Cardiac muscle cell (in vitro differentiated cells and primary cell): Measurements from ENCODE around the gene IGF2BP2. TPM values are rescaled to one million over a fixed set of nuclear protein-coding genes. Genes with fewer than 3 reads are reported as not detected.

Source experiments
- DNase-seq, 2 donors: peaks; one replicate each; pipeline versions ENCODE4 v3.0.0 to v3.0.0-alpha.2; 2010 to 2017; ENCODE audit warnings: low read depth in 1 of 2, low spot score in 1 of 2
- H3K27ac ChIP-seq: fragments of 200-600 bp; sonication (generic); 2 replicates; pipeline ENCODE4 v1.5.1; 2016
- H3K27me3 ChIP-seq: fragments of 200-600 bp; sonication (generic); 2 replicates; pipeline ENCODE4 v1.6.0; 2016; ENCODE audit warnings: control low read depth
- H3K36me3 ChIP-seq: fragments of 200-600 bp; sonication (generic); 2 replicates; pipeline ENCODE4 v1.5.1; 2016; ENCODE audit warnings: control low read depth
- H3K4me1 ChIP-seq: fragments of 200-600 bp; sonication (generic); 2 replicates; pipeline ENCODE4 v1.8.1; 2017; ENCODE audit warnings: low read depth, mild to moderate bottlenecking, mixed run types
- H3K4me3 ChIP-seq: fragments of 200-600 bp; sonication (generic); 2 replicates; pipeline ENCODE4 v1.5.1; 2016; ENCODE audit warnings: mild to moderate bottlenecking
- H3K9me3 ChIP-seq: fragments of 200-600 bp; sonication (generic); 2 replicates; pipeline ENCODE4 v1.5.1; 2017; ENCODE audit warnings: low read depth, mild to moderate bottlenecking, control low read depth
- polyA plus RNA-seq: library from polyadenylated mRNA; unstranded; fragments of >200 nt; fragmentation: Nextera tagmentation; extraction: Ambion mirVana; gene quantifications from 2 replicates; pipeline ENCODE4 v1.2.1, GENCODE V29; 2016
- total RNA-seq: library from RNA; depleted of rRNA; stranded (reverse); fragments of >200 nt; gene quantifications from 2 replicates; pipeline ENCODE4 v1.2.3, GENCODE V29; 2016
- TF ChIP-seq, protein P1 (sequence below): IDR thresholded peaks from 2 replicates; pipeline ENCODE4 v1.5.1; 2012; ENCODE audit warnings: low read depth, mild to moderate bottlenecking, low read length

IGF2BP2 gene
- total and polyA plus RNA-seq, 2 experiments from 2014 or later = 119 to 129 TPM

DNA sequence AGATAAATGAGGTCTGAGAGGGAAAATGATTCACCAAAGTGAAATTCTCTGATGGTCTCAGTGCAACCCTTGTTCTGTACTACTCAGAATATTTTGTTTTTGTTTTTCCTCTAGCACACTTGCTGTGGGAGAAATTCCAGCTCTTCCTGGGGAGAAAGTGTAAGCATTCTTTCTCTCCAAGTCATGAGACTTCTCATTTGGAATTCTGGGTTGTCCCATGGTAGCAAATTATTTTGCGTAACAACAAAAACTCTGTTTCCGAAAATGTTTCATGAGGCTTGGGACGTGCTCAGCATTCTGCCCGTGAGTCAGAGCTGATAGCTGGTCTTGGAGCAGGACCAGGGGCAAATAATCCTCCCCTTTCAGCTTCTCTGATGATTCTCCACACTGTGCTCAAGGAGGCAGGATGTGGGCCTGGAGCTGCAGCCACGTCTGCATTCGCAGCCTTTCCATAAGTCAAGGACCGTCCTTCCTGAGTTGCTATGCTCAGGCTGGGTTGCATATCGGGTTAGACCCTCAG is 168.5 kb downstream of the IGF2BP2 start:
- H3K4me3 ChIP-seq = no peak overlapping the region
- H3K27ac ChIP-seq = no peak overlapping the region
- no peaks in the 10 kb centered on the region for H3K27me3 ChIP-seq
- no peaks in the 10 kb centered on the region for H3K4me1 ChIP-seq
- peaks cover 49% of the 10 kb centered on the region for H3K36me3 ChIP-seq
- DNase-seq = peak in 1 of 2 donors; percentile 99
- H3K9me3 ChIP-seq = no peaks in the 10 kb centered on the region
- TF ChIP-seq, protein P1, sequence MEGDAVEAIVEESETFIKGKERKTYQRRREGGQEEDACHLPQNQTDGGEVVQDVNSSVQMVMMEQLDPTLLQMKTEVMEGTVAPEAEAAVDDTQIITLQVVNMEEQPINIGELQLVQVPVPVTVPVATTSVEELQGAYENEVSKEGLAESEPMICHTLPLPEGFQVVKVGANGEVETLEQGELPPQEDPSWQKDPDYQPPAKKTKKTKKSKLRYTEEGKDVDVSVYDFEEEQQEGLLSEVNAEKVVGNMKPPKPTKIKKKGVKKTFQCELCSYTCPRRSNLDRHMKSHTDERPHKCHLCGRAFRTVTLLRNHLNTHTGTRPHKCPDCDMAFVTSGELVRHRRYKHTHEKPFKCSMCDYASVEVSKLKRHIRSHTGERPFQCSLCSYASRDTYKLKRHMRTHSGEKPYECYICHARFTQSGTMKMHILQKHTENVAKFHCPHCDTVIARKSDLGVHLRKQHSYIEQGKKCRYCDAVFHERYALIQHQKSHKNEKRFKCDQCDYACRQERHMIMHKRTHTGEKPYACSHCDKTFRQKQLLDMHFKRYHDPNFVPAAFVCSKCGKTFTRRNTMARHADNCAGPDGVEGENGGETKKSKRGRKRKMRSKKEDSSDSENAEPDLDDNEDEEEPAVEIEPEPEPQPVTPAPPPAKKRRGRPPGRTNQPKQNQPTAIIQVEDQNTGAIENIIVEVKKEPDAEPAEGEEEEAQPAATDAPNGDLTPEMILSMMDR = no peak

DNA sequence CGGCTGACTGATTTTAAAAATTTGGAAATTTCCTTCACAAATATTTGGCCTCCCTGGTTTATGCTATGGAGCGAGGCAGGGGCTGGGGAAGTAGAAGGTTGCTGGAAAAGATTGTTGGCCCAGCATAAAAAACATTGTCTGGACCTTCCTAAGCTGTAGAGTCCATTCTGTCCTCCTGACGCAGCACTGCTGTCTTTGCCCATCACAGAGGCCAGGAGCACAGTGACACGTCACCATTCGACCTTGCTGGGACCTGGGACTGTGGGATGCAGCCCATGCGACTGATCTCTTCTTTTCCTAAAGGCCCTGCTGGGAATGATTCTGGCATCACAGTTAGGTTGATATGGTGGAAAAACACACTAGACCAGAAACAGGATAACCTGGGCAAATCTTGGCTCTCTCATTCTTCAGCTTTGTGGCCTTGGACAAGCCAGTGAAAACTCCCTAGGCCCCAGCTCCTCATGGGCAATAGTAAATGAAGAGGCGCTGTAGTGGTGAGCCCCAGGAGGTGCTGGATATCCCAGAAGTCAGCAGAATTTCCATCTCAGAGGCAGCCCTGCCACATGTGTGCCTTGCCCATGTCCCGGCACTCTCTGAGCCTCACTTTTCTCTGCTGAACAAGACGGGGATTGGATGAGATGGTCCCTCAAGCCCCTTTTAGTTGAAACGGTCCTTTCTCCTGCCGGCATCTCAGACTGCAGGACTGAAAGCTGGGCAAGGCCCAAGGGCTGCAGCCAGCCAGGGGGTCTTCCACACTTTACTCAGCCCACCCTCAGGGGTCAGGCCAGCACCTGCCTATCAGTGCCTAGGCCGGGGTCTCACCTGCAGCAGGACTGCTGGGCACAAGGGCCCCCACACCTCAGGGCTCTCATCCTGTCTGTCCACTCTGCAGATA is 169.2 kb downstream of the IGF2BP2 start:
- Histone ChIP-seq H3K27ac (no peak overlapping the region), H3K36me3 (peaks cover 56% of the 10 kb centered on the region), H3K4me1 (no peaks in the 10 kb centered on the region), H3K9me3 (no peaks in the 10 kb centered on the region), H3K4me3 (no peak overlapping the region), H3K27me3 (no peaks in the 10 kb centered on the region)
- no peak for DNase-seq
- TF ChIP-seq, protein P1 = no peak

DNA sequence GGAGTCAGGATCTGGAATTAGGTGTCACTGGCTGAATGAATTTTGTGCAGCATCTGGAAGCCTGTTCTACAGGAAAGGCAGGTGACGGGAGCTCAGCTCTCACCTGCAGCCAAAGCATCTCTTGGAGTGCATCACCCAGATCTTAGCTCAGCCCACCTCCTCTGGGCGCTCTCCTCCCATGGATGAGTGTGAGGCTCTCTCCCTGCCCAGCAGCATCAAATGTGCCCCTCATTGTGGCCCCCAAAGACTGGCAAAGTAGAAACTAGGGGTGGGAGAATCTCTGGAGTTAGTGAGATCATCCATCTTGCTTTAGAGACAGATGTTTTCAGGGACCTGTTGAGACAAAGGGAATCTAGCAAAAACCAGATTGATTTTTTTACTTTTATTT is 170.1 kb downstream of the IGF2BP2 start:
- Histone ChIP-seq H3K4me1 (no peaks in the 10 kb centered on the region), H3K27me3 (no peaks in the 10 kb centered on the region), H3K9me3 (no peaks in the 10 kb centered on the region), H3K4me3 (no peak overlapping the region), H3K36me3 (peaks cover 60% of the 10 kb centered on the region), H3K27ac (no peak overlapping the region)
- DNase-seq = no peak
- TF ChIP-seq, protein P1 = no peak

DNA sequence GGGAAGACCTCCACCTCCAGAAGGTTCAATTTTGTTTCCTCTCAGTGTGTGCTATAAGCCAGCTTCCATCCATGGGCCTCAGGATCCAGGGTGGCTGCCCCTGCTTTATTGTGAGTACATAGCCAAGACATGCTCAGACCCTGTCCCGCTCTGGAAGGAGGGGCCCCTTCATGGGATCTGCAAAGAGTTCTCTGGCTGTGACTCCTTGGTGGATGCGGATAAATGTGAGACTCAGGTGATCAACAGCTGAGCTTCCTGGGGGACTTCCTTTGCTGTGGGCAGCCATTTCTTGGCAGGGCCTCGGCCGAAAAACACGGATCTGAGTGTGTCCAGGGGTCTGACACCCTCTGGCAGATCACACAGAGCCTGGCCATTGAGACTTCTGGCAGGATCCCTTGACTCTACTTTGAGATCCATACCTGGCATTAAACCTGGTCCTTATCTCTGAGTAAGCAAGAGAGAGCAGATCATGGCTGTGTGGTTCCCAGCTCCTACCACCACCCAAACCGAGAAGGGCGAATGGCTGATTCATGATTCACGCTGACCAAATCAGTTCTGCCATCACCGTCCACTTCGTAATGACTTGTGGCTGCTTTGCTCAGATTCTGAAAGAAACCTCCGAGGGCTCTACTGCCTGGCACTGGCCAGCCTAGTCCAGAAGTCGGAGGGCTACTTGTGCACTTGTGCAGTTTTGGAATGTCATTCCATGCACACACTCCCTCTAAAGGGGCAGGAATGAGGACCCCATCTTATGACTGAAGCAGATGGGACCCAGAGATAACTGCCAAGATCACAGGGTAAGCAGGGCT is 170.7 kb downstream of the IGF2BP2 start:
- Histone ChIP-seq H3K9me3 (no peaks in the 10 kb centered on the region), H3K27me3 (no peaks in the 10 kb centered on the region), H3K27ac (no peak overlapping the region), H3K36me3 (peaks cover 66% of the 10 kb centered on the region), H3K4me3 (no peak overlapping the region), H3K4me1 (no peaks in the 10 kb centered on the region)
- TF ChIP-seq, protein P1 = no peak
- peak in 1 of 2 donors; percentile 60 for DNase-seq

DNA sequence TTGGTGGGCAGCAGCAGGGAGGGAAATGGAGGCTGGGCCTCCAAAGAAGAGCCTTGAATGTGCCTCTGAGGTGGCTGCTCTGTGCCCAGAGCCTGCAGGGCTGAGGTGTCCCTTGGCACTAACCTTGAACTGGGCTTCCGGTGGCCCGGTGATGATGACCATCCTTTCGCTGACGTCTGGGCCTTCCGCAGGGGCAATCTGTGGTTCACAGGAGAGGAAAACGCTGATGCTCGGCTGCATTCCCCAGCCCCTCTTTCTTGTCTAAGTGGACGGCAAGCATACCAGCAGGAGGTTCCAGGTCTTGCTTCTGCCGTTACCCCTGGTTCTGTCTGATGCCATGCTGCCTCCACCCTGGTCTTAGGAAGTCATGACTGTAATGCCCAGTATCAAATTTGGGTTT is 172.9 kb downstream of the IGF2BP2 start:
- no peak for DNase-seq
- TF ChIP-seq, protein P1 = no peak
- no peaks in the 10 kb centered on the region for H3K27me3 ChIP-seq
- H3K27ac ChIP-seq = no peak overlapping the region
- no peak overlapping the region for H3K4me3 ChIP-seq
- H3K4me1 ChIP-seq = no peaks in the 10 kb centered on the region
- H3K36me3 ChIP-seq = peaks cover 67% of the 10 kb centered on the region
- no peaks in the 10 kb centered on the region for H3K9me3 ChIP-seq
